ENCODE results near the gene CD27. TPM values are rescaled to one million over a fixed set of nuclear protein-coding genes. Genes with fewer than 3 reads are reported as not detected.
A peak's percentile ranks its signal among the peaks of the same experiment; 100 is the strongest.
"Not testable (repeated sequence)": the region's sequence is repeated elsewhere in the genome, so short reads cannot be mapped to it uniquely, and the experiment has no call there.

CD27 gene
- polyA plus RNA-seq, 4 donors: 0.82 to 1.6 (median 1.2) TPM

DNA sequence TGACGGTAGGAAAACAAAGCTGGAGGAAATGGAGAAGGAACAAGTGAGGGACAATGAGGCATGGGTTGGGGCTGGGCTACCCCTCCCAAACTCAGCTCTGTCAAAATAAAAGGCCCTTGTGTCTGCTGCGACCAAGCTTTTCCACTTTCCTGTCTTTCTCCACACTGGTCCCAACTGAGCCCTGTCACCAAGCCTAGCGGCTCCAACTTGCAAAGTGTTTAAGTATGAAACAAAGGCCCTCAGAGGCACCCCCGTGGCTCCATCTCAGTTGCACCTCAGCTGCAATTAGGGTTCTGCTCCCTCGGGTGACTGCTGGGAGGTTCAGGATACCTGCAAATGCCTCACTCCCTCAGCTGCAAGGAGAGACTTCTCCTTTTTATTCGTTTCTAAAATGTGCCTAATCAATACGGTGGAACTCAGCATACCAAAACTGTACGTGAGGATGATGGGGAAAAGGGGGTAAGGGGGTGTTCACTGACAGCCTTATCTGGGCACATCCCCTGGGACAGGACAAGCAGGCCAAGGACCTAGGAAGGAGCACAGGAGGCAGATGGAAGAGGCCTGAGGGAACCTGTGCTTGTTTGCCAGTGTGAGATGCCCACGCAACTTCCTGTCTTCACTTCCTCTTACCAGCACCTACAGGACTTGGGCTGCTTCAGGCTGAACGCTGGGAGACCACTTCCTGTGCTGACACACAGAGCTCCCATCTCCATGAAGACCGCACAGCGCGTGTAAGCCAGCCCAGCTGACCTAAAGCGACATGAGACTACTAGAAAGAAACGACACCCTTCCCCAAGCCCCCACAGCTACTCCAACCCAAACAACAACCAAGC, 16.9 kb downstream of the CD27 start:
- no peak for DNase-seq (ENCODE audit: low read depth in 4 of 4, low spot score in 3 of 4)

DNA sequence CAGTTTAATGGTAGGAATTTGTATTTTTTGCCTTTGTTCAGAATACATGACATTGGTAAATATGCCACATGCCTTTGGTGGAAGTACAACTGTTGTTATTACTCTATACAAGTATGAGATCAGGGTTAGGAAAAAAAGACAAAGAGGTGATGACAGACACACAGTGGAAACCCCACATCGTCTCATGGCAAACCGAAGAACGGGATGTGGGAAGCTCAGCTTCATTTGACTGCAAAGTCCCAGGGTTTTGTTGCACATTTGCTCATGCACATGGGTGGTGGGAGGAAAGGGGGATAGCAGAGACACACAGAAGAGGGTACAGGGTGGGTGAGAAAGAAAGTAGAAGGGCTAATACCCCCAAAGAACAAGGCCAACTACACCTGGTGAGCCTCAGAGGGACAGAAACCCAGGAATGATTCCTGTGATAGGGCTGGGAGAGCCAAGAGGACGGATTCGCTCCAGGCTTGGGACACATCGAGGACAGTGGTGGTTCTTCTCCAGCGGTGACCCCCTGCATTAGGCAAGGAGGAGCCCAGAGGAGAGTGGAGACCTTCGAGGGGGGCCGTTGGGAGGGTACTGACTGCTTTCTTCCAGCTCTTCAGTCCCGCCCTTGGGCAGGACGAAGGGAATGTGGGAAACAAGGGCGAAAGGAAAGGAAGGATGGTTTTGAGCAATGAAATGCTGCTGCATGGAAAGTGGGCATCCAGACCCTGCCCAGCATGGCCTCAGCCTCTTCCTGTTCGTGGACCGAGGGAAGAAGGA, 17.7 kb downstream of the CD27 start:
- DNase-seq (ENCODE audit: low read depth in 4 of 4, low spot score in 3 of 4): no peak

DNA sequence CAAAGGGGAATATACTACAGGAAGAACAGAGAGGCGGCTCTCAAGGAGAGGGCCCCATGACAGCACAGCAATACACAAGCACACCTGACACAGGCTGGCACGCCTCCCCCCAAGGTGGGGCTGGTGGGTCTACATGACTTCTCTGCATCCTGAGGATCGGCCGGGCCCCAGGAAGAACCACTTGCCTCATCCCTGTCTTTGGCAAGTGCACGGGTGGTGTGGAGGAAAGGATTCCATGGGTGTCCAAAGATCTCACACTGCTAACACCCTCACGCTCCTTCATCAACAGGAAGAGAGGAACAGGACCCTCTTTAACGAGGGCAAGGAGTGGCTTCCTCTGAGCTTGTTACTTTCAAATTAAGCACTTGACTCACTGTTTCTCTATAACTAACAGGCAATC, 18.5 kb downstream of the CD27 start:
- DNase-seq (ENCODE audit: low read depth in 4 of 4, low spot score in 3 of 4): no peak

DNA sequence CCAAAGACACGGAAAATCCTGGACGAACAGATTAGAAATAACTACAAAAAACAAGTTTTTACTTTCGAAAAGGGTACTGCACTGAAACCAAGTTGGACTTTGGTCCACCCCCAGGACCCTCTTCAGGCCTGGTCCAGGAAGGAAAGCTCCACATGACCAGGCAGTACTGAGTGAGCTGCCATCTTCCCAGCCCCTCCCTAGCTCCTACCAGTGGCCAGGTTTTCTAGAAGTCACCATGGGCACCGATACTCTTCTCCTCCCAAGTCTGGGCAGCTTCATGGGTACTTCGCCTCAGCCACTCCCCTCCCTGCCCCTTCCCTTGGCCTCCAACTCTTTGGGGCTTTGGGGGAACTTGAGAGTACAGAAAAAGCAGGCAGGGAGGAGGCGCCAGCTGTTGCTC, 19.1 kb downstream of the CD27 start:
- no peak for DNase-seq (ENCODE audit: low read depth in 4 of 4, low spot score in 3 of 4)

DNA sequence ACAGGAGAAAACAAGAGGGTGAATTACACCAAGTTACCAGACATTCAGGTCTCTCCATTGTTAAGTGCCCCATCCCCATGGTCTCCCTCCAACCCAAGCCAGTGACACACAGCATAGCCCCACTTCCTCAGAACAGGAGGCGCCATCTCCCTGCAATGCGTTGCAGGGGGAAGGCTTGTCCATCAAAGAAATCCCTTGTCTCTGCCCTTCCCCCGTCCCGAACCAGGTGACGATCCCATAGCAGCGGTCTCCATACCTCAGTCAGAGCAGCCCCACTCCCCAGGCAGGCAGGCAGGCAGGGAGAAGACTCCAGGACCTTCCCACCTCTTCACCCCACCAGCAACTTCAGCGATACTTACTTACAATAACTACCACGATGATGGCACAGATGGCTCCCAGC, 19.8 kb downstream of the CD27 start:
- DNase-seq (ENCODE audit: low read depth in 4 of 4, low spot score in 3 of 4): no peak

- peak in 2 of 4 donors; percentile 63 for DNase-seq (ENCODE audit: low read depth in 4 of 4, low spot score in 3 of 4)
Measured at GRCh38 chr12:6465467-6466183, 20.9 kb downstream of the CD27 start.

DNA sequence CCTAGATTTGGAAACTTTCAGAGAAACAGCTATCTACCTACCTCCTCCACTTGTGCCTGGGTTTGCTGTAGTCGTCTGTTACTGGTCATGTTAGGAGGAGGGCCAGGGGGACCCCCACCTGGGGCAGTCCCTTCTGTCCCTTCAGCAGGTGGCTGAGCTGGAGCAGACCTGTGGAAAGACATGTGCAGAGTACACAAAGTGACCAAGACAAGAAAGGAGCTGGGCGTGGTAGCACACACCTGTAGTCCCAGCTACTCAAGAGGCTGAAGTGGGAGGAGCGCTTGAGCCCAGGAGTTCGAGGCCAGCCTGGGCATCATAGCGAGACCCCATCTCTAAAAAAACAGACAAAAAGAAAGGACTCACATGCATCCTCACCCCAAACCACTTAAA, 21.4 kb downstream of the CD27 start:
- no peak for DNase-seq (ENCODE audit: low read depth in 4 of 4, low spot score in 3 of 4)

GRCh38 chr12:6466751-6467150, 22.0 kb downstream of the CD27 start:
- not testable (repeated sequence) for DNase-seq (ENCODE audit: low read depth in 4 of 4, low spot score in 3 of 4)

DNA sequence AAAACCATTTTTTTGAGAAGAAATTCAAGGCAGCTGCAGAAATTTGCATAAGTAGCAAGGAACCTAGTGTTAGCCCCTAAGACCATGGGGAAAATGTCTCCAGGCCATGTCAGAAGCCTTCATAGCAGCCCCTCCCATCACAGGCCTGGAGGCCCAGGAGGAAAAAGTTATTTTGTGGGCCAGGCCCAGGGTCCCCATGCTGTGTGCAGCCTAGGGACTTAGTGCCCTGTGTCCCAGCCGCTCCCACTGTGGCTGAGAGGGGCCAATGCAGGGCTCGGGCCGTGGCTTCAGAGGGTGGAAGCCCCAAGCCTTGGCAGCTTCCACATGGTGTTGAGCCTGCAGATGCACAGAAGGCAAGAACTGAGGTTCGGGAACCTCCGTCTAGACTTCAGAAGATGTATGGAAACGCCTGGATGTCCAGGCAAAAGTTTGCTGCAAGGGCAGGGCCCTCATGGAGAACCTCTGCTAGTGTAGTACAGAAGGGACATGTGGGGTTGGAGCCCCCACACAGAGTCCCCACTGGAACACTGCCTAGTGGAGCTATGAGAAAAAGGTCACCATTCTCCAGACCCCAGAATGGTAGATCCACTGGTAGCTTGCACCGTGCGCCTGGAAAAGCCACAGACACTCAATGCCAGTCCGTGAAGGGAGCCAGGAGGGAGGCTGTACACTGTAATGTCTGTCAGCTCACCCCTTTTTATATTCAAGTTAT, 23.0 kb downstream of the CD27 start:
- not testable (repeated sequence) for DNase-seq (ENCODE audit: low read depth in 4 of 4, low spot score in 3 of 4)

DNA sequence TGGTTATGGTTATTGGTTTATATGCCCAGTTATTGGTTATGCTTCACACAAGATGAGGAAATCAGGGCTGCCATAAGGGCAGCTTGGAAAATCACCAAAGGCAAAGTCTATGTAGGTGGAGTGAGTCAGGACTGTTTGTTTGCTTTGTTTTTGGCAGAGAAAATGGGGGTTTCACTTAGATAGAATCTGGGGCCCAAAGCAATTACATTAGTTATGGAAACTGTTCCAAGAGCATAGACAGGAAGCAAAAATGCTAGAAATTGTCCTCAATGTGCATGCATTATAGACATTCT, 23.5 kb downstream of the CD27 start:
- DNase-seq (ENCODE audit: low read depth in 4 of 4, low spot score in 3 of 4): no peak

- DNase-seq (ENCODE audit: low read depth in 4 of 4, low spot score in 3 of 4): no peak
Measured at GRCh38 chr12:6469092-6469491, 24.3 kb downstream of the CD27 start.

DNA sequence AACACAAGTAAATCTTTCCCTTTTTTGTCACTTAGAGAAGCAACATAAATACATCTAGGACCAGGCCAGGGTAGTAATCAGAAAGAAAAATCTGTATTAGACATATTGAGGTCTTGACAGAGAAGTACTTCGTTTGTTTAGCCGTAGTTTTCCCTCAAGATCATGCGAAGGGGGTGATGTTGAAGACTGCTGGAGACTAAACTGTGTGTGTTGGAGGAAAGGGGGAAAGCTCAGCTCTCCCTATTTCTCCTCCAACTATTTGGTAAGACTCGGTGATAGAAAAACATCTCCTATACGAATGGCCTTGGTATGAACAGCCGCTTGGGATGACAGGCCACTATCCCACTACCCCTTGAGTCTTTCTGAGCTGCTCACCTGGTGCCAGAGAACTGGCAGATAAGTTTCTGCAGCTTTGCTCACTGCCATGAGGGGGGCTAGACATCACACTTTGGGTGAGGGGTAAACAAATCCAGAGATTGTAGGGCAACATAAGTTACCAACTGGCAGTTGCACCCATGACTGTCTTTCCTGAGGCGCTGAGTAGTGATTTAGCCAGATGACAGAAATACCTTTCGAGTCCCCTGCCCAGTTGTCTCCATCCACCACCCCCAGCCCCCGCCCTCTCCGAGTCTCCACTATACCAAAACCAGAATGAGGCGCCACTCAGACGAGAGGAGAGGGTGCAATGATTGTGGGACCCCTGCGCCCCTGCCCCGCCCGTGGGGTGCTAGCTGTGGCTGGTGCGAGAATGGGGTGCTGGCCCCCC, 25.0 kb downstream of the CD27 start:
- DNase-seq (ENCODE audit: low read depth in 4 of 4, low spot score in 3 of 4): no peak

GRCh38 chr12:6470375-6471163, 25.8 kb downstream of the CD27 start, which contains the start of gene VAMP1:
VAMP1 (minus strand) TSS chr12:6470677; CDS start chr12:6470531, 146 bp downstream.
- DNase-seq (ENCODE audit: low read depth in 4 of 4, low spot score in 3 of 4): peak; percentile 88 to 93 (median 90)

DNA sequence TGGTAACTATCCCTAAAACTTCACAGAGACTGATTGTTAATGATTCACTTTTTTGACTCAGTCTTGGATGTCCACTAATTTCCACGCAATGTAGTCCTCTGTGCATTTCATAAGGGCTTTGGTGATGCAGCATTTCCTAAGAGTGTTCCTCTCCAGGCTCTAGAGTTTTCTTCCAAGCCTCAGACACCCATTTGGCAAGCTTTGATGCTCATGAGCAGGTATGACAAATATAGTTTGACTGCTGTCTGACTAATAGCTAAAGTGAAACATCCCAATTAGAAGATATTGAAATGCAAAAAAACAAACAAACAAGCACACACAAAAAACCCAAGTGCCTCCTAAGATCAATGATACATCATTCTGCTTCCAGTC, 27.2 kb downstream of the CD27 start:
- no peak for DNase-seq (ENCODE audit: low read depth in 4 of 4, low spot score in 3 of 4)

GRCh38 chr12:6472491-6472890, 27.7 kb downstream of the CD27 start:
- no peak for DNase-seq (ENCODE audit: low read depth in 4 of 4, low spot score in 3 of 4)

- not testable (repeated sequence) for DNase-seq (ENCODE audit: low read depth in 4 of 4, low spot score in 3 of 4)
Measured at GRCh38 chr12:6475233-6475975, 30.6 kb downstream of the CD27 start.

- DNase-seq (ENCODE audit: low read depth in 4 of 4, low spot score in 3 of 4): no peak
Measured at GRCh38 chr12:6476489-6476888, 31.7 kb downstream of the CD27 start.

DNA sequence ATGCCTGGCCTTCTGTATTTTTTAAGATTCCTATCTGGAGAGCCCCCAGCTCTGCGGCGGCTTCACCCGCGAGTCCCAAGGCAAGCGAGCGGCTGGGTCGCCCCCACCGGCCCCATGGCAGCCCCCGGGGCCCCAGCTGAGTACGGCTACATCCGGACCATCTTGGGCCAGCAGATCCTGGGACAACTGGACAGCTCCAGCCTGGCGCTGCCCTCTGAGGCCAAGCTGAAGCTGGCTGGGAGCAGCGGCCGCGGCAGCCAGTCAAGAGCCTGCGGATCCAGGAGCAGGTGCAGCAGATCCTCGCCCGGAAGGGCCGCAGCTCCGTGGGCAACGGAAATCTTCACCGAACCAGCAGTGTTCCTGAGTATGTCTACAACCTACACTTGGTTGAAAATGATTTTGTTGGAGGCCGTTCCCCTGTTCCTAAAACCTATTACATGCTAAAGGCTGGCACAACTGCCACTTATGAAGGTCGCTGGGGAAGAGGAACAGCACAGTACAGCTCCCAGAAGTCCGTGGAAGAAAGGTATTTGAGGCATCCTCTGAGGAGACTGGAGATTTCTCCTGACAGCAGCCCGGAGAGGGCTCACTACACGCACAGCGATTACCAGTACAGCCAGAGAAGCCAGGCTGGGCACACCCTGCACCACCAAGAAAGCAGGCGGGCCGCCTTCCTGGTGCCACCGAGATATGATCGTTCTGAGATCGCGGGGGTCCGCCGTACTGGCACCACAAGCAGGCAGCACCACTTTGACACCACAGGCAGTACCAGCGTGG, 33.0 kb downstream of the CD27 start:
- DNase-seq (ENCODE audit: low read depth in 4 of 4, low spot score in 3 of 4): not testable (repeated sequence)
